HG02763 (cell line): ENCODE data around the gene SIGLEC1.

Source experiments
- ATAC-seq: cut with Tn5 transposase; IDR thresholded peaks from one replicate; pipeline ENCODE4 v1.9.1; 2021; ENCODE audit warnings: mild to moderate bottlenecking, moderate library complexity; ENCODE audit not compliant: unreplicated experiment

Gene SIGLEC1

DNA sequence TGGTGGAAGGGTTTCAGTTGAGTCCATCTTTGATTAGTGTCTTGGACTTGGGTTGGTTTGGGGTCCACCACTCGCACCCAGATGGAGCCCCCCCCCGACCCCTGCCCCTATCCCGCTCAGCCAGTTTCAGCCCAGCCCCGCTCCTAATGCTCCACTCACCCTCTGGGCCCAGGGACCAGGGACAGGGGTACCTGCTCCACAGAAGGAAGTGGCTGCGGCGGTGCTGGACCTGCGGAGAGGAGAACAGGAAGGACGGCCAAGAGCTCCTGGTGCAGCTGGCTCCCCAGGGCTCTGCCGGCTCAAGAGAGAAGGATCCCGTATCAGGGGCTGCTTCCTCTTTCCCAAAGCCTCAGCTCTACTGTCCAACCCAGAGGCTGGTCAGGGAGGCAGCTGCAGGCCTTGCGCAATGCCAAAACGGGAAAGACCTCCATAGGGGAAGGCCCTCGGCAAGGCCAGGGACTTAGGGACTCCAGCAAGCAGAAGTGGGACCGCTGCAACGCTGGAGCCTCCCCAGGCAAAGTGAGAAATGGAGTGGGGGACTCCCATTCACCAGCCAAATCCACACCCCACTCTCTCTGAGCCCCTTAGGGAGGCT is at the start of gene SIGLEC1:
Gene SIGLEC1, minus strand, starts transcription at position 322 of the 595 bp plus-strand sequence. CDS start 5,472 bp downstream, outside the sequence.
- ATAC-seq, result no peak

DNA sequence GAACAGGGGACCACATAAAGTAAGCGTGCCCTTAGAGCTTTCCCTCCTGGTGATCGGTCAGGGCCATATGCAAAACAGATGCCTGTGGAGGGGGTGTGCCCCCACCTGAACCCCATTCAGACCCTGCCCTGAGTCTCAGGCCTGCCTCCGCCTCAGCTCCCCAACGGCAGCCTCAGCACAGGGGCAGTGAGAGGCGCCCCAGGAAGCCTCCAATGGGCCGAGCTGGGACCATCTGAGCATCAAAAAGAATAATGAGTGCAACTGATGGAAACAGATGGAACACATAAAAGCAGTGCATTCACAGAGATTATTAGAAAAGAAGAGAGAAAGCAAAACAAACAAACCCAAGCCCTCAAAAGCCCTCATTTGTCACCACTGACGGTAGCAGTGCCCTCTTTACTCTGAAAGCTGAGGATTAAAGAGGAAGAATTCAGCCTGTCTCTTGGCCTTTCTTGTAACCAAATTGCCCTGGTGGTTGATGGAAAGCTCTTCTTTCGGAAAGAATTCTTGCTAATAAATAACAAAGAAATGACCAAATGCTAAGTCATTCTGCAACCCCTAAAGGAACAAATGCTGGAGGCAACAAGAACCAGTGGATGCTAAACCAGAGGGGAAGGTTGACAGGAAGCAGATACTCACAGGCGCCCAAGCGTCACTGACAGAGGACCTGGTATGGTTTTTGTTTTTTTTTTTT is 48.4 kb upstream of the SIGLEC1 start:
- ATAC-seq, result no peak

DNA sequence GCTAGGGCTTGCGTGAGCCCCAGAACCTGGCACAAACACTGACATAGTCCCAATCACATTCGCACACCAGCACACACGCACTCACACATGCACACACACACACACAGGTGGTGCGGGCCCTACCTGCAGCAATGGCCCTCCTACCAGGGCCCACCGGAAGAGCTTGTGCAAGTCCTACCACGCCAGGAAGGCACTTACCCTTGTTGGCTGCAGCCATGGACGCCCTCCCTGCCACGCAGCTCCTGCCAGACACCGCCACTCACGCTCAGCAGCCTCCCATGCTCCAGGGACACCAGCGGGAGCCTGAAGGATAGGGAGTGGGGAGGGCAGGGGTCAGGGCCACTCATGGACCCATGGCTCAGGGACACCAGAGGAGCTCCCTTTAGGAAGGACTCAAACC is 47.5 kb upstream of the SIGLEC1 start:
- ATAC-seq, result no peak

DNA sequence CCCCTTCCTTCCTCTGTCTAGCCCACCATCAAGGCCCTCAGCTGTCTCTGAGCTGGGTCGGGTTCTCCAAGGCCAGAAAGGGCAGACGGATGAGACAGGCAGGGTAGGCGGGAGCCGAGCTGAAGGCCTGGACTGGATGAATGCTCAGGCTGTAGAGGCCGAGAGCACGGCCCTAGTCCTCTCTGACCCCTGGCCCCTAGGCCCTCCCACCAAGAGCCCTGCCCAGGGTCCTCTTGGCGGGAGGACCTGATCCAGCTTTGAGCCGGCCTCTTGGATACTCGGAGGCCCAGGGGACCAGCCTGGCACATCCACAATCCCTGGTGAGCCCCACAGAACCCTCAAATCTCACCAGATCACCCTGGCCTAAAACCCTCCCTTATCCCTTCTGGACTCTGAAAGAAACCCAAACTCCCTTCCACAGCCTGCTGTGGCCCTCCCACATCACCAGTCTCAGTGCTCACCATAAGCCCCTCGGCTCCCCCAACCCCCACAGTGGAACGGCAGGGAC is 47.0 kb upstream of the SIGLEC1 start:
- ATAC-seq, result no peak

DNA sequence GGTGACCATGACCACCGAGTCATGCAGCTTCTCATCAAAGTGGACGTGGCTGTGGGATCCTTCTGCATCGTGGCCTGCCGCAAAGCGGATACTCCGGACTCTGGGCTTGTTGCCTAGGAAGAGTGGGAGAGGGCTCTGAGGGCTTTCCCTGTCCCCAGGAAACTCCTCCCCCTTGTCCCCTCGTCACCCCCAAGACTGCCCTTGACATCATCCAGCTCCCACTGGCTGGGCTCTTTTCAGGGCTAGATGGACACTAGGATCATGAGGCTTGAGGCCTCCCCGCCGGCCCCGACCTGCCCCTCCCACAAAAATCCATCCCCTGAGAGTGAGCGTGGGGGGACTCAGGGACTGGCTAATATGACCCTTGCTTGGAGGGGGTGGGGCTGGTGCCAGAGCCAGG is 46.2 kb upstream of the SIGLEC1 start:
- no peak for ATAC-seq

DNA sequence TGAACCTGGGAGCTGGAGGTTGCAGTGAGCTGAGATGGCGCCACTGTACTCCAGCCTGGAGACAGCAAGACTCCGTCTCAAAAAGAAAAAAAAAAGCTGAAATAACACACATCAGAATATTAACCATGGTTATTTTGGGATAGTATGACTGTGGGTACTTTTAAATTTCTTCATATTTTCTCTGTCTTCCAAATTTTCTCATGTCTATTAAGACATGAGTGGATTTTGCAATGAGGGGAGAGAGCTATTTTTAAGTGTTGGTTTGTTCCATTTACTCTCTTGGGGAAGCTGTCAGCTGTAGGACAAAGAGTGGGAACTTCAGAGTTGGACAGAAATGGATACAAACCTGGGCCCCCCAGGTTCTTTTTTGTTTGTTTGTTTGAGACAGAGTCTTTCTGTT is 44.9 kb upstream of the SIGLEC1 start:
- no peak for ATAC-seq

DNA sequence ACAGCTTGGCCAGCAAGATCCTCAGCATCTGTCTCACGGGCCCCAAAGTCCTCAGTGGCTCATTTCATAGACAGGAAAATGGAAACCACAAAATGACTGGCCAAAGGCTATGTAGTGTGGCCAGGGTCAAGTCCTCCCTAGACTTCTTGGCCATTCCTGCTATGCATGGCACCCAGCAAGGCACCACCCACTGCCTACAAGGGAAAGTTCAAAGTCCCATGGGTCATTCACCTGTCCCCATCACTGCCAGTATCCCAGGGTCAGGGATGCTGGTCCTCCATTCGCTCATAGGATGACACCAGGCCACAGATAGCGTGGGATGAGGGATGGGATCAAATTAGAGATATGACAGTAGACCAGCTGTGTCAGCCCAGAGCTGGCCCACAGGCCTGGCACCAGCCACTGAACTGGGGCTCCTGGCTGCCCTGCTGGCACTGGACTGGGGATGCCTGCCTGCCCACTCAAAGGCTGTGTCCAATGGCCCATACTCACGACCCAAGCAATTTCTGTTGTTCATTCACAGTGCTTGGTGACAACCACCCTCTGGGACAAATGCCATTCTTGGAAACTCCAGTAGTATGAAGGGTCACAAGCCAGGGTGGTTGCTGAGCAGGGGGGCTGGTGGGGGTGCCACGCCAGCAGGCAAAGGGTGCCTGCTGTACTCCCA is 43.5 kb upstream of the SIGLEC1 start:
- no peak for ATAC-seq

DNA sequence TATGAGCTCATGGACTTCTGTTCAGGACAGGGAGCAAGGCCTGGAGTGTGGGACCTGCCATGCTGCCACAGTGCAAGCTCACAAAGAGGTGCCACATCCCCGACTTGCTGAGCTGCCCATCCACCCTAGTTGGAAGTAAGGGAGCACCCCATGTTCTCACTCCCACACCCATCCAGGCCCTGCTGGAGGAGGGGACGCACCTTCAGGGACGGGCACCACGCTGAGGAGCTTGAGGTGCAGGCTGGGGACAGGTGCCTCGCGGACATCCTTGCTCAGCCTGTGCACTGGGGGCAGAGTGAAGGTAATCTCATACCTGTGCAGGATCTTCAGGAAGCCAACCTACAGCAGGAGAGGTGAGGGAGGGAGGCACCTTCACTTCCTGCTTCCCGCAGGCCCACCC is 42.9 kb upstream of the SIGLEC1 start:
- ATAC-seq, result no peak

DNA sequence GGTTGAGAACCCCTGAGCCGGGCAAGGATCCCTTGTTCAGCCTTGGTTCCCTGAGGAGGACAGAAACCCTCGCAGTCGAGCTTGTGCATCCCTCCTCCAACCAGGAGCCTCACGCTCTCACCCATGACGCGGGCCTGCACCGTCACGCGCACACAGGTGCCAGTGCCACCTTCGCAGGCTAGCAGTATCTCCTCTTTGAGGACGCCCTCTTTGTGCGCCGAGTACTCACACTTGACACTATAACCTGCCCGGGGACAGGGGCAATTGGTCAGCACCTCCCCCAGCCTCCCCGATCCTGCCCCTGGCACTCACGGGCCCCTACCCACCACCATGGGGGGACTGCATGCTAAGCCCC is 41.9 kb upstream of the SIGLEC1 start:
- no peak for ATAC-seq

DNA sequence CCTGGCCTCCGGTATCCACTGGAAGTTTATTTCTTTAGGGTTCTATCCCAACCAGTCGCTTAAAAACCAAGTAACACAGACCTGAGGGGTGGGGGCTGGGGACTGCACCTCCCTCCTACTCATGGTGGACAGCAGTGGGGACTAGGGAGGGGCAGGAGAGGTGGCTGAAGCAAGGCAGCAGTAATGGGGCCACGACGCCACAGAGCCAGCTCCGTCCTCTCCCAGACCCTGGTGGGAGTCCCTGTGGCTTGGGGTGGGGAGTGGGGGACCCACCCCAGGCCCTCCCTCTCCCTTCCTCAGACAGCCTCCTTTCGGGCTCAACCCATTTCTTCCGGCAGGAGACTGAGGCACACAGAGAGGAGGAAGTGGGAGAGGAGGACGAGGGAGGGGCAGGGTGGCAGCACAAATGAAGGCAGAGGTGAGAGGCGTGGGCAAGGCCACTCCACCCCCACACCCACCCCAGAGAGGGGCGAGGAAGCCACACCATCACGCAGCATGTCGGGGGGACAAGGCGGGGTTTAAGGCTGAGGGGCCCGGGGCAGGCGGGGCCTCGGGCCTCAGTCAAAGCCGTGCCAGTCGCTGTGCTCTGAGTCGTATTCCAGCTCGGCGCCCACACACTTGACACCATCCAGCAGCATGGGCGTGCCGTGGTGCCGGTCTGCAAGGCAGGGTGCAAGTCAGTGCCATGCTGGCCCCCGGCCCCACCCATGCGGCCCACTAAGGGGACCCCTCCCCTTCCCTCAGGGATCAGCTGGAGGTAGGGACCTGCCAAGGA is 41.3 kb upstream of the SIGLEC1 start:
- no peak for ATAC-seq

DNA sequence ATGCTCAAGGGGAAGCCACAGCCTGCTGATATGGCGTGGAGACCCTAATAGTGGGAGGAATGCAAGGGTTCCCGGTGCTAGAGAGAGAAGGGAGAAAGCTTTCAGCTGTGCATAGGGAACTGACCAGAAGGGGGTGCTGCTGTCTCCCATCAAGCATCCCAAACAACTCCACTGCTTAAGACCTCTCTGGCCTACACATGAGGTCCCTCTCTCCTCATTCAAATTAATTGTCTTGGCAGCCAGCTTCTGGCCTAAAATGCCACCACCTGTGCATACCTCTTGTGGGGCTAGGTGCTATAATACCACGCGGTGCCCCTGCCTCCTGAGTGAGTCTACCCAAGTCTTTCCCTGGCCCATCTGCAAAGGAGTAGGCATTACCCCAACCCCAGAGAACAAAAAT is 40.7 kb upstream of the SIGLEC1 start:
- ATAC-seq, result no peak

DNA sequence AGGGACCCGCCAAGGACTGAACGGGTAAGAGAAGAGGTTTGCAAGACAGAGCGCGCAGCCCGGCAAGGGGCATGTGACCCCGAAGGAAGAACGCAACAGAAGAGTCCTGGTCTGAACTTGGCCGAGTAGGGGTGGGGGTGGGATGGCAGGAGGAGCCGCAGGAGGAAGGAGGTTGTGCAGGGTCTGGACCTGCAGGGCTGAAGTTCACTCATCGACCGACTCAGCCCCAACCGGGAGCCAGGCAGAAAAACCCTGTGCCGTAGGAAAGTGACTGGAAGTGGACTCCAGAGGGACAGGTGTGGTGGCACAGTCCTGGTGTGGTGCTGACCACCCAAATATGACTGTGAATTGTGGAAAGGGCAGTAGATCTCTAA is 40.0 kb upstream of the SIGLEC1 start:
- no peak for ATAC-seq

DNA sequence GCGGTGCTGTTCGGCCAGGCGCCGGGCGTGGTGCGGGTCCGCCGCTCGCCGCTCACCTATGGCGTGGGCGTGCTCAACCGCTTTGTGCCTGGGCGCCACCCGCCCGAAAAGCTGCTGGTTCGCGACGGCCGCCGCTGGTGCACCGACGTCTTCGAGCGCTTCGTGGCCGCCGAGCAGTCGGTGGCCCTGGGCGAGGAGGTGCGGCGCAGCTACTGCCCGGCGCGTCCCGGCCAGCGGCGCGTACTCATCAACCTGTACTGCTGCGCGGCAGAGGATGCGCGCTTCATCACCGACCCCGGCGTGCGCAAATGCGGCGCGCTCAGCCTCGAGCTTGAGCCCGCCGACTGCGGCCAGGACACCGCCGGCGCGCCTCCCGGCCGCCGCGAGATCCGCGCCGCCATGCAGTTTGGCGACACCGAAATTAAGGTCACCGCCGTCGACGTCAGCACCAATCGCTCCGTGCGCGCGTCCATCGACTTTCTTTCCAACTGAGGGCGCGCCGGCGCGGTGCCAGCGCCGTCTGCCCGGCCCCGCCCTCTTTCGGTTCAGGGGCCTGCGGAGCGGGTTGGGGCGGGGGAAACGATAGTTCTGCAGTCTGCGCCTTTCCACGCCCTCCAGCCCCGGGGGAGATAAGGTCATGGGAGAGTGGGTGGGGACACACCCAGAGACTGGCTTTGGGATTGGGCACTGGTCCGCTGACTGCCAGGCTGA is 39.4 kb upstream of the SIGLEC1 start:
- ATAC-seq, result no peak

DNA sequence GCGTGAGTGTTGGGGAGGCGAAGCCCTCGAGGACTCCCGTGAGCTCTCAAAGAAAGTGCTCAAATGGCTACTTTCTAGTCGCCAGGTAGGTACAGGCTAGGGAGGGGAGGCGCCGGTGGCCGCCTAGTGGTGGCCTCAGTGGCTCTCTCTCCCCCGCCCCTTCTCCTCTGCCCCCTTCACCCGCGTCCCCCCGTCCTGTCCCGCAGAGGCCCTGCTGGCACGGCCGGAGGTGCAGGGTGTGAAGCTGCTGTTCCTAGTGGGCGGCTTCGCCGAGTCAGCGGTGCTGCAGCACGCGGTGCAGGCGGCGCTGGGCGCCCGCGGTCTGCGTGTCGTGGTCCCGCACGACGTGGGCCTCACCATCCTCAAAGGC is 38.9 kb upstream of the SIGLEC1 start:
- ATAC-seq, result no peak

DNA sequence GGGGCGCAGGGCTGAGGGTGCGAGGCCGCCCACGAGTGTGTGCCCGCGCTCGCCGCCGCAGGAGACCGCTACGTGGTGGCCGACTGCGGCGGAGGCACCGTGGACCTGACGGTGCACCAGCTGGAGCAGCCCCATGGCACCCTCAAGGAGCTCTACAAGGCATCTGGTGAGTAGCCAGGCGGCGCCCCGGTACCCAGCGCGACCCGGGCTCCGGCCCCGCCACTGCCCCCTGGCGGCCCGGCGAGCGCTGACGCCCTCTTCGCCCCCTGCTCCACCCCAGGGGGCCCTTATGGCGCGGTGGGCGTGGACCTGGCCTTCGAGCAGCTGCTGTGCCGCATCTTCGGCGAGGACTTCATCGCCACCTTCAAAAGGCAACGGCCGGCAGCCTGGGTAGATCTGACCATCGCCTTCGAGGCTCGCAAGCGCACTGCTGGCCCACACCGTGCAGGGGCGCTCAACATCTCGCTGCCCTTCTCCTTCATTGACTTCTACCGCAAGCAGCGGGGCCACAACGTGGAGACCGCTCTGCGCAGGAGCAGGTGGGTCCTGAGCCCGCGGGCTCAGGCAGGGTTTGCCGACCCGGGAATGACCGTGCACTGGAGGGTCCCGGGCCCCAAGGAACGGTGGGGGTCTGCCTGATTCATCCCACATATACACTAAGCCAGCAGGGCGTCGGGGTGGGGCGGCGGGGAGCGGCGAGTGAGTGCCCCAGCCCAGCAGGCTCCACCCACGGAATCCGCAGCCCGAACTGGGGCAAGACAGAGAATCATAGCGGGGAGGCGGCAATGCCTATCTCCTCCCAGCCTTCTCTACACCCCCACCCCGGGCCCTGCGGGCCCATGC is 37.5 kb upstream of the SIGLEC1 start:
- ATAC-seq, result no peak

DNA sequence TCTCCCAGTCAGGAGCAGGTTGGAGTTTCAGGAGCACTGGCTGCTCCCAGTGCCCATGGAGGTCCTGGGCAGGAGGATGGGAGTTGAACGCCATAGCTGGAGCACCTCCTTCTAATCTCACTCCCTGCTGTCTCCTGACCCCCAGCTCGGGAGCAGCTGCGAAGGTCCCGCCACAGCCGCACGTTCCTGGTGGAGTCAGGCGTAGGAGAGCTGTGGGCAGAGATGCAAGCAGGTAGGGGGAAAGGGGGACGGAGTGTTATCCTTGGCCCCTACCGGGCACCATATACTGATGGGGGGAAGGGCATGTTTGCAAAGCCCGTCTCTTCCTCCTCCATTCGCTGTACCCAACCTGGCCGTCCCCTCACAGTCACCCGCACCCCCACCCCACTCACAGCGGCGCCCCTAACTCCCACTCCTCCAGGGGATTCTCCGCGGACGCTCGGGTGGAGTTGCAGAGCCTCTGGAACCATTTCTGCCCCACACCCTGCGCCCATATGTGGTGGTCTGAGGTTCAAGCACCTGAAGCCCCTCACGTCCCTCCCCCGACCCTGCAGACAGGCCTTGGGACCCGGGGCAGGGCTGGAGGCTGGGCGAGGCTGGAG is 36.8 kb upstream of the SIGLEC1 start:
- ATAC-seq, result no peak

DNA sequence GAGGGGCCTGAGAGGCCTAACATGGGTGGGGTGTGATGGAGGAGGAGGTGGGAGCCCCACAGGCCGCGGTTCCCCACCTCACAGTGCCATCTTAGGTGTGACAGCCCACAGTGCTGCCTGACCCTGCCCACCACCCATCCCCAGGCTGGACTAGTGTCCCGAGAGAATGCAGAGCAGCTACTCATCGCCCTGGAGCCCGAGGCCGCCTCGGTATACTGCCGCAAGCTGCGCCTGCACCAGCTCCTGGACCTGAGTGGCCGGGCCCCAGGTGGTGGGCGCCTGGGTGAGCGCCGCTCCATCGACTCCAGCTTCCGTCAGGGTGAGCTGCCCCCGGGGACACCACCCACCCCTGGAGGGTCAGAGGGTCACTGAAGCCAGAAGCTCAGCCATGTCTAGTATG is 35.7 kb upstream of the SIGLEC1 start:
- no peak for ATAC-seq

DNA sequence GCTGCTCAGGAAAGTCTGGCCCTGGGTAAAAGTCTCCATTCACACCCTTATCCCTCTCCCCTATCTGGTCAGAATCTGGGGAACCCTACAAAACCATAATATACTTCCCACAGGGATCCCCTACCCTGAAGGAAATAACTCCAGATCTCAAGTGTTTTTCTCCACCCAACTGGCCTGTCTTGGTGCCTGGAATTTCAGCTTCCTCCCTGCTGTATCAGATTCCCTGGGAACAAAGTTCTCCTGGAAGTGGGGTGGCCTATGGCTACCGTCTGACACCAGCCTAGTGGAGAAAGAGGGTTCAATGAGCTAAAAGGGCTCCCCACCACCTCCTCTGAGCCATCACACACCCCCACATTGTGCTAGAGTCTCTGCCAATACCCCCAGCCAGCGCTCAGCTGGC is 35.1 kb upstream of the SIGLEC1 start:
- ATAC-seq, result no peak

DNA sequence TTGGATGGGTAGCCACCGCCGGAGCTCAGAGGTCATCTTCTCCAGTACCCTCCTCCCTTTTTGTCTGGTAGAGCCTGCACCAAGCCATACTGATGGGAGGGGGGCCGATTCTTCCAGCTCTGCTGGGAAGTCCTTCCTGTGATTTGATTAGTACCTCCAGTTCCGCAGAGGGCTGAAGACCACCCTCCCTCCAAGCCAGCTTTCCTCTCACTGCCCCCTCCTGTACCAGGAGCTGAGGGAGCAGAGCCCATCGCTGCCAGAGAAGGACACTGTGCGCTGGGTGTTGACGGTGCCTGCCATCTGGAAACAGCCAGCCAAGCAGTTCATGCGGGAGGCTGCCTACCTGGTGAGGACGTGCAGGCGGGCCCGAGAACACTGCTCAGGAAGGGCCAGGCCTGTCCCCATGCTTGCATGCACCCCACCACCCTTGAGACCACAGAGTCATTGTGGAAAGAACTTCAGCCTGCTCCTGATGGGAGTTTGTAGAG is 33.3 kb upstream of the SIGLEC1 start:
- no peak for ATAC-seq
